GM19438 (cell line): ENCODE results near the gene DMD.

Experiments
- ATAC-seq: cut with Tn5 transposase; IDR thresholded peaks from one replicate; pipeline ENCODE4 v1.9.1; 2021; ENCODE audit warnings: low read depth; ENCODE audit not compliant: unreplicated experiment

Gene DMD

GRCh38 chrX:31811106-31811505 lies 1400.2 kb downstream of the DMD start:
- no peak for ATAC-seq

GRCh38 chrX:31808357-31808756 lies 1403.0 kb downstream of the DMD start:
- no peak for ATAC-seq

GRCh38 chrX:31807165-31807564 lies 1404.2 kb downstream of the DMD start:
- no peak for ATAC-seq

GRCh38 chrX:31805781-31806180 lies 1405.6 kb downstream of the DMD start:
- no peak for ATAC-seq

GRCh38 chrX:31800219-31800618 lies 1411.1 kb downstream of the DMD start:
- ATAC-seq = no peak

GRCh38 chrX:31796624-31797023 lies 1414.7 kb downstream of the DMD start:
- ATAC-seq = no peak

- ATAC-seq = no peak
Measured at GRCh38 chrX:31747411-31747810, 1463.9 kb downstream of the DMD start.

- ATAC-seq = no peak
Measured at GRCh38 chrX:31743004-31743403, 1468.3 kb downstream of the DMD start.

- ATAC-seq = no peak
Measured at GRCh38 chrX:31717474-31717873, 1493.9 kb downstream of the DMD start.

GRCh38 chrX:31715675-31716074 lies 1495.7 kb downstream of the DMD start:
- ATAC-seq = no peak

- ATAC-seq = no peak
Measured at GRCh38 chrX:31714797-31715196, 1496.6 kb downstream of the DMD start.

GRCh38 chrX:31713120-31713519 lies 1498.2 kb downstream of the DMD start:
- no peak for ATAC-seq

GRCh38 chrX:31711166-31711565 lies 1500.2 kb downstream of the DMD start:
- ATAC-seq = no peak

- ATAC-seq = no peak
Measured at GRCh38 chrX:31708116-31708515, 1503.2 kb downstream of the DMD start.

GRCh38 chrX:31706466-31706865 lies 1504.9 kb downstream of the DMD start:
- ATAC-seq = no peak

GRCh38 chrX:31705816-31706215 lies 1505.5 kb downstream of the DMD start:
- ATAC-seq = no peak

GRCh38 chrX:31704938-31705337 lies 1506.4 kb downstream of the DMD start:
- no peak for ATAC-seq

- no peak for ATAC-seq
Measured at GRCh38 chrX:31702222-31702621, 1509.1 kb downstream of the DMD start.

- ATAC-seq = no peak
Measured at GRCh38 chrX:31697294-31697916, 1513.9 kb downstream of the DMD start.

GRCh38 chrX:31679861-31680260 lies 1531.5 kb downstream of the DMD start:
- ATAC-seq = no peak

- ATAC-seq = no peak
Measured at GRCh38 chrX:31670245-31670644, 1541.1 kb downstream of the DMD start.

GRCh38 chrX:31665454-31665853 lies 1545.9 kb downstream of the DMD start:
- no peak for ATAC-seq

GRCh38 chrX:31663172-31663571 lies 1548.2 kb downstream of the DMD start:
- ATAC-seq = no peak
